Erythroblast (primary cell): Measurements from ENCODE around the gene LDLRAD4.

Source experiments
- GATA1 ChIP-seq: IDR thresholded peaks from 2 replicates; pipeline ENCODE4 v1.6.1; 2011; ENCODE audit warnings: low read depth, mild to moderate bottlenecking, control low read depth, low read length, moderate library complexity
- POLR2A ChIP-seq: IDR thresholded peaks from 2 replicates; pipeline ENCODE4 v1.6.1; 2011; ENCODE audit warnings: mild to moderate bottlenecking, low read length

DNA sequence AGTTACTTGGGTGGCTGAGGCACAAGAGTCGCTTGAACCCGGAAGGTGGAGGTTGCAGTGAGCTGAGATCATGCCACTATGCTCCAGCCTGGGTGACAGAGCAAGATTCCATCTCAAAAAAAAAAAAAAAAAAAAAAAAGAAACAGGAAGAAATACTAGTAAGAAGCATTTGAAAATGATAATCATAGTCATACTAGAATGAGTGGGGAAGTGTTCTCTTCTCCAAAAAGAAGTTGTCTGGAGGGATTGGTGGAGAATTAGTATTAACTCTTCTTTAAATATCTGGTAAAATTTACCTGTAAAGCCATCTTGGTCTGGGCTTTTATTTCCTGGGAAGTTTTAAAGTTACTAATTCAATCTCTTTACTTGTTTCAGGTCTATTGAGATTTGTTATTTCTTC lies 376.0 kb downstream of the LDLRAD4 start:
- TF ChIP-seq POLR2A: no peak
- no peak for TF ChIP-seq GATA1
